Ureter (tissue), 1 donor: ENCODE measurements around the gene LRRC8D. TPM values are rescaled to one million over a fixed set of nuclear protein-coding genes. Genes with fewer than 3 reads are reported as not detected.

Experiments
- DNase-seq: peaks from one replicate; pipeline ENCODE4 v3.0.0-alpha.2; 2020; ENCODE audit warnings: low spot score
- total RNA-seq: library from RNA; stranded (reverse); gene quantifications from one replicate; pipeline ENCODE4 v1.2.4, GENCODE V29; 2023
- donor health status: DM: yes; HTN: yes; CAD: no.

LRRC8D gene
- total RNA-seq, 1 donor from 2014 or later, result 17.8 TPM

DNA sequence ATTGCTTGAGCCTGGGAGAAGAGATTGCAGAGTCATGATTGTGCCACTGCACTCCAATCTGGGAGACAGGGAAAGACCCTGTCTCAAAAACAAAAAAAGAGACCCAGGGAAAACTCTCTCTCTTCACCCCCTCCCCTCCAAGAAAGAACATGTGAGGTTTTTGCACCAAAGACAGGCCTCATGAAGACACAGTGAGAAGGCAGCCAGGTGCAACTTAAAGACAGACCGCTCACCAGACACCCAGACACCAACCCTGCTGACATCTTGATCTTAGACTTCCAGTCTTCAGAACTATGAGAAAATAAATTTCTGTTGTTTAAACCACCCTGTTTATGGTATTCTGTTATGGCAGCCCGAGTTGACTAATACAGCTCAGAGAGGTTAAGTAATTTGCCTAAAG, 13.3 kb upstream of the LRRC8D start:
- no peak for DNase-seq

GRCh38 chr1:89807983-89808382, 12.8 kb upstream of the LRRC8D start:
- no peak for DNase-seq

- no peak for DNase-seq
Observed at GRCh38 chr1:89808441-89809117, 12.3 kb upstream of the LRRC8D start.

DNA sequence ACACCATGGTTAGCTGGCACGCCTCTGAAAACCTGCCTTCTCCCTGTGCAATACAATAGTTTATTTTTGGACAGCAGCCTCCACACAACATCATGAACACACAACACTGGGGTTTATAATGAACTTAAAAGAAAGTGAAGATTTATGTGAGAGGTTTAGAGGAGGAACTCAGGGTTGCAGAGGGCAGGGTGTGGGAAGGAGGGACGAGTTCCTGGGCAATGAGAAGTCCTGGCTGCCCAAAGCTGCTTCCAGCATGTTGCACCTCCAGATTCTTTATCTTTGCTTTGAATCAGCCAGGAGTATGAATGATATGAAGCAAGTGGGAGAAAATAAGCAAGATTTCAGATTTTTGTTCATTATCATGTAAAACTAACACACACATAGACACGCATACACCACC, 11.3 kb upstream of the LRRC8D start:
- DNase-seq, result no peak

- no peak for DNase-seq
Observed at GRCh38 chr1:89810302-89810701, 10.5 kb upstream of the LRRC8D start.

DNA sequence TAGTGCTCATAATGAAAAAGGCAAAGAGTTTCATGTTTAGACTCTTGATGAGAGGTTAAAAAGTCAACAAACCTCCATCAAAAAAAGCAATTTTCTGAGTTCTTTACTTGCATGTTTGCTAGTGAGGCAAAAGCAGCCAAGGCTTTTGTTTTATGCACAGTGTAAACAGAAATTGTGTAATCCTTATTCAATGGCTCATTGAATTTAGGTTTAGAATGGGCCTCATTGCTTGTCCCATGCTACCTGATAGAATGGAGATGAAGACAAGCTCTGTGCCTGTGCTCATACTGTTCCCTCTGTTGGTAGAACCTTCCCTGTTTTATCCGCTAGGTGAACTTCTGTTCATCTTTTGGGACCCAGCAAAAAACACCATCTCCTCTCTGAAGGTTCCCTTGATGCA, 10.0 kb upstream of the LRRC8D start:
- no peak for DNase-seq

DNA sequence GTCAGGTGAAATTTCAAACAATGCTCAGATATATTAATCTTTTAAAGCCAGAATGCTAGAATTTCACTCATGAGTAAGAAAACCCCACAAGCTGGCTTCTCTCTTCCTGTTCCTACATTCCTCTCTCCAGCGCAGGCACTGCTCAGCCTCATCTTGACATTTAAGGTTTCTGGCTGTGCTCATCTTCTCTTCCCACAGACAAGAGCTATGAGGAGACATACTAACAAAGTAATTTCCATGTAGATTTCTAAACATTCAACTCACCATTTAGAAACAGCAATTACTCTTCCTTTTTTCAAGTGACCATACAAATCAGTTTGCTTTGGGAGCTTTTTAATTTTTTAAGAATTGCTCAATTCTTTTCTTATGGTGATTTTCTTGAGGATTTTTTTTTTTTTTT, 7.8 kb upstream of the LRRC8D start:
- no peak for DNase-seq

DNA sequence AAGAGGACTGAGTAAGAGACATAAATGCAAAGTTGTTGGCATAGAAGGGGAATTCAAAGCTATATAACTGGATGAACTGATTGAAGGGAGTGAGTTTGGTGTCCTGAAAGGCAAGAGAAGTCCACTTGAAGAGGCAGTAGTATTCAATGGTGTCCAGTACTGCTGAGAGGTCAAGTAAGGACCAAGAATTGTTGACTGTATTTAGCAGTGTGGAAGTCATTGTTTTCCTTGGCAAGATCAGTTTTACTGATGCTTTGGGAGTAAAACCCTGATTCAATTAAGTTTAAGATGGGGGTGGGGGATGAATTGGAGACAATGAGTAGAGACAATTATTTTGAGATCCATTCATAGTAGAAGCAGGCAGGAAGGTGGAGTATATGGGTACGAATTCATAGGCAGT, 5.8 kb upstream of the LRRC8D start:
- DNase-seq, result no peak

- no peak for DNase-seq
Observed at GRCh38 chr1:89815611-89816010, 5.2 kb upstream of the LRRC8D start.

- DNase-seq, result no peak
Observed at GRCh38 chr1:89816366-89816765, 4.5 kb upstream of the LRRC8D start.

DNA sequence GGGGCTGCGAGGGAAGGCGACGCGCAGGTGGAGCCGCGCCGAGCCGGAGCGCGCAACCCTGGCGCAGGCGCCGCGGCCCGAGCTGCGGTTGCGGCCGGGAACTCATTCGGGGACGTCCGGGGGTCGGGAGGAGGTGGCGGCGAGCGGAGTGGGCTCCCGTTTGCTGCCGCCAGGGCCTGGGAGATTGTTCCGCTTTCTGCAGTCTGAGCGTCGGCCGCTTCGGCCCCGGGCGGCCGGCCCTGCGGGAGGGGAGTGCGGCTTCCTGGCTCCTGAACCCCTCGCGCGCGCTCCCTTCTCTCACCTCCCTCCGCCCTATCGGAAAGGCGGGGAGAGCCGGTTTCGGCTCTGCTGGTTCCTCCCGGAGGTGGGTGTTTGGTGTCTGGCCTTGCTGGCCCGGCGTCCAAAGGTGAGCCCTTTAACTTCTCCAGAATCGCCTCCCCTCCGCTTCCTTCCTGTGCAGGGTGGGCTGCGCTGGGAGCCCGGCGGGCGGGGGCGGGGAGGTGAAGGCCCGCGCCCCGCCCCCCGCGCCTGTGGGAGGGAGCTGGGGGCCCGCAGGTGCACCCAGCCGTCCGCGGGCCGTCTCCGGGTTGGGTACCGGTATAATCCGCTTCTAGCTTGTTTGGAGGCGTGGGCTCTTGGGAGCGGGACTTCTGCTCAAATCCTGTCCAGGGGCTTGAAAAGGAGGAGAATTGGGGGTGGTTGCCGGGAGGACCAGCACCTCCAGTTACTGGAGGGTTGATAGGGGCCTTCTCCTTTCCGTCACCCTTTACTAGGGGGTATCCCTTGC, 683 bp downstream of the LRRC8D start:
- peak; percentile 57 for DNase-seq

GRCh38 chr1:89822109-89822962, 1.5 kb downstream of the LRRC8D start:
- no peak for DNase-seq

GRCh38 chr1:89822999-89823628, 2.3 kb downstream of the LRRC8D start:
- no peak for DNase-seq

DNA sequence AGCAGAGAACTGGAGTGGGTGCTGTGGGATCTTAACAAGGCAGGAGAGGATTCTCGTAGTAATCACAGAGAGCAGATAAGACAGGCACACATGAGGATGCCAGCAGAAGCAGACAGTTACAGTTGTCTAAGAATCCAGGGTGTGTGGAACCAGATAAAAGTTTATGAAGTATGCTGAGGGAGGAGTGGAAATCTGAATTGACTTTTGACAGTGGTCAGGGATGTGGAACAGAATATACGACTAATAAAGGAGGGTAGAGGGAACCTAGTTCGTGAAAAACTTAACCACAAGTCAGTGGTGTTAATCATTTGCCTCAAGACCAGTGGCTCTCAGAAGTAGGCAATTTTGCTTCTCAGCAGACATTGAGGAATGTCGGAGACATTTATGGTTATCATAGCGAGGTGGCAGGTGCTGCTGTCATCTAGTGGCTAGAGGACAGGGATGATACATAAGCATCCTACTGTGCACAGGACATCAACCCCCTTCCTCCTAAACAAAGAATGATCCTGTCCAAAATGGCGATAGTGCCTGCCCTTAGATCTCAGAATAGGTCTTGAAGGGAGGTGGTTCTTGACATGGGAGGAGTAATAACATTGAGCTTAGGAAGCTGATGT, 3.0 kb downstream of the LRRC8D start:
- DNase-seq, result no peak

- no peak for DNase-seq
Observed at GRCh38 chr1:89826594-89826993, 5.8 kb downstream of the LRRC8D start.

- no peak for DNase-seq
Observed at GRCh38 chr1:89827330-89827729, 6.5 kb downstream of the LRRC8D start.

DNA sequence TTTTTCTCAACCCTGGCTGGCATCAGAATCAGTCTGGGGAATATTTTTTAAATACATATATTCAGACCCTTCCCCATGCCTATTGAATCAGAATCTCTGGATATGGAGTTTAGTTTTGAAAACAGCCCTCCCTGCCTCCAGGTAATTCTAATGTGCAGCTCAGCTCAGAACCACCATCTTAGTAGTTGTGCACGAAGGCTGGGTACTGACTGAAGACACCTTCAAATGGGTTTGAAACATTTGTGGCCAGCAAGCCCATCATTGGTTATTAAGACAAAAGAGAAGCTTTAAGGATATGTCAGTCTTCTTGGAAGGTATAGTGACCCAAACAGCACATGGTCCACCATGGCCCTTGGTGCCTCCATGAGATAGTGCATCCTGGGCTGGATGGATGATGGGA, 7.1 kb downstream of the LRRC8D start:
- DNase-seq, result no peak

- no peak for DNase-seq
Observed at GRCh38 chr1:89829186-89829585, 8.4 kb downstream of the LRRC8D start.

- DNase-seq, result no peak
Observed at GRCh38 chr1:89831462-89832120, 10.8 kb downstream of the LRRC8D start.

GRCh38 chr1:89832496-89833127, 11.8 kb downstream of the LRRC8D start:
- no peak for DNase-seq
